Parathyroid adenoma (tissue), 2 donors: ENCODE results near the gene CD8B2.
"Not testable (repeated sequence)": the region's sequence is repeated elsewhere in the genome, so short reads cannot be mapped to it uniquely, and the experiment has no call there.

Source experiments
- H2AFZ ChIP-seq: fragments of 300-600 bp; sonication (generic); one replicate; pipeline ENCODE4 v1.7.0; 2017; ENCODE audit warnings: antibody characterized with exemption, mild to moderate bottlenecking
- H3K27ac ChIP-seq: fragments of 300-600 bp; sonication (generic); one replicate; pipeline ENCODE4 v1.7.0; 2017
- H3K27me3 ChIP-seq: fragments of 300-600 bp; sonication (generic); one replicate; pipeline ENCODE4 v1.7.0; 2017; ENCODE audit warnings: low read length; ENCODE audit not compliant: control insufficient read depth, insufficient read depth
- H3K36me3 ChIP-seq: fragments of 300-600 bp; sonication (generic); one replicate; pipeline ENCODE4 v1.7.0; 2017; ENCODE audit warnings: low read length; ENCODE audit not compliant: control insufficient read depth, insufficient read depth
- H3K4me1 ChIP-seq: fragments of 300-600 bp; sonication (generic); one replicate; pipeline ENCODE4 v1.7.0; 2017; ENCODE audit warnings: control low read depth
- H3K4me2 ChIP-seq: fragments of 300-600 bp; sonication (generic); one replicate; pipeline ENCODE4 v1.7.0; 2017; ENCODE audit warnings: low read length
- H3K4me3 ChIP-seq: fragments of 300-600 bp; sonication (generic); one replicate; pipeline ENCODE4 v1.7.0; 2017; ENCODE audit warnings: low read depth, low read length
- H3K79me2 ChIP-seq: fragments of 300-600 bp; sonication (generic); one replicate; pipeline ENCODE4 v1.7.0; 2017; ENCODE audit warnings: control low read depth
- H3K9ac ChIP-seq: fragments of 300-600 bp; sonication (generic); one replicate; pipeline ENCODE4 v1.7.0; 2017; ENCODE audit warnings: mild to moderate bottlenecking
- H3K9me3 ChIP-seq: fragments of 300-600 bp; sonication (generic); one replicate; pipeline ENCODE4 v1.7.0; 2017; ENCODE audit warnings: low read length; ENCODE audit not compliant: control insufficient read depth
- donor health status: primary hyperparathyroidism.

The CD8B2 gene

GRCh38 chr2:106492913-106493312 lies 5.7 kb downstream of the CD8B2 start:
- H2AFZ ChIP-seq, H3K4me3 ChIP-seq, H3K4me1 ChIP-seq, H3K9ac ChIP-seq, H3K4me2 ChIP-seq, H3K27ac ChIP-seq, H3K36me3 ChIP-seq, H3K27me3 ChIP-seq, H3K9me3 ChIP-seq, H3K79me2 ChIP-seq: not testable (repeated sequence)

- H3K4me3 ChIP-seq, H3K4me1 ChIP-seq, H3K27ac ChIP-seq, H2AFZ ChIP-seq, H3K36me3 ChIP-seq, H3K27me3 ChIP-seq, H3K9ac ChIP-seq, H3K9me3 ChIP-seq, H3K4me2 ChIP-seq, H3K79me2 ChIP-seq: not testable (repeated sequence)
Measured at GRCh38 chr2:106498549-106498948, 11.4 kb downstream of the CD8B2 start.

- H2AFZ ChIP-seq, H3K9me3 ChIP-seq, H3K4me1 ChIP-seq, H3K4me3 ChIP-seq, H3K4me2 ChIP-seq, H3K36me3 ChIP-seq, H3K79me2 ChIP-seq, H3K9ac ChIP-seq, H3K27ac ChIP-seq, H3K27me3 ChIP-seq: not testable (repeated sequence)
Measured at GRCh38 chr2:106500350-106500749, 13.2 kb downstream of the CD8B2 start.

GRCh38 chr2:106502351-106502750 lies 15.2 kb downstream of the CD8B2 start:
- not testable (repeated sequence) for H2AFZ ChIP-seq, H3K27me3 ChIP-seq, H3K27ac ChIP-seq, H3K9ac ChIP-seq, H3K9me3 ChIP-seq, H3K36me3 ChIP-seq, H3K79me2 ChIP-seq, H3K4me2 ChIP-seq, H3K4me3 ChIP-seq, H3K4me1 ChIP-seq

GRCh38 chr2:106504192-106504591 lies 17.0 kb downstream of the CD8B2 start:
- H3K27me3 ChIP-seq, H3K9me3 ChIP-seq, H3K27ac ChIP-seq, H3K4me2 ChIP-seq, H3K79me2 ChIP-seq, H2AFZ ChIP-seq, H3K36me3 ChIP-seq, H3K9ac ChIP-seq, H3K4me1 ChIP-seq, H3K4me3 ChIP-seq: not testable (repeated sequence)

- H3K4me3 ChIP-seq, H3K36me3 ChIP-seq, H2AFZ ChIP-seq, H3K27ac ChIP-seq, H3K4me1 ChIP-seq, H3K9me3 ChIP-seq, H3K79me2 ChIP-seq, H3K9ac ChIP-seq, H3K4me2 ChIP-seq, H3K27me3 ChIP-seq: not testable (repeated sequence)
Measured at GRCh38 chr2:106504787-106505186, 17.6 kb downstream of the CD8B2 start.

- H2AFZ ChIP-seq = not testable (repeated sequence)
Measured at GRCh38 chr2:106506002-106506687, 19.0 kb downstream of the CD8B2 start.

GRCh38 chr2:106508660-106509373 lies 21.7 kb downstream of the CD8B2 start:
- not testable (repeated sequence) for H3K27ac ChIP-seq, H3K79me2 ChIP-seq, H2AFZ ChIP-seq

More at GRCh38 chr2:106506002-106506687, 19.0 kb downstream of the CD8B2 start:
- not testable (repeated sequence) for H3K9me3 ChIP-seq, H3K36me3 ChIP-seq, H3K27me3 ChIP-seq, H3K79me2 ChIP-seq, H3K27ac ChIP-seq, H3K4me2 ChIP-seq, H3K4me3 ChIP-seq, H3K4me1 ChIP-seq, H3K9ac ChIP-seq

GRCh38 chr2:106509374-106509770 lies 22.2 kb downstream of the CD8B2 start:
- not testable (repeated sequence) for H3K79me2 ChIP-seq, H3K9me3 ChIP-seq, H3K4me1 ChIP-seq, H3K27ac ChIP-seq, H3K36me3 ChIP-seq, H3K9ac ChIP-seq, H2AFZ ChIP-seq, H3K27me3 ChIP-seq, H3K4me3 ChIP-seq, H3K4me2 ChIP-seq

More at GRCh38 chr2:106508660-106509373, 21.7 kb downstream of the CD8B2 start:
- H3K4me2 ChIP-seq, H3K9ac ChIP-seq, H3K36me3 ChIP-seq, H3K4me3 ChIP-seq, H3K9me3 ChIP-seq, H3K27me3 ChIP-seq, H3K4me1 ChIP-seq: not testable (repeated sequence)

GRCh38 chr2:106510791-106511190 lies 23.6 kb downstream of the CD8B2 start:
- H3K9ac ChIP-seq, H3K27ac ChIP-seq, H3K36me3 ChIP-seq, H3K9me3 ChIP-seq, H3K4me2 ChIP-seq, H3K79me2 ChIP-seq, H3K4me3 ChIP-seq, H3K4me1 ChIP-seq, H2AFZ ChIP-seq, H3K27me3 ChIP-seq: not testable (repeated sequence)

GRCh38 chr2:106511476-106511901 lies 24.3 kb downstream of the CD8B2 start:
- not testable (repeated sequence) for H3K9me3 ChIP-seq, H3K36me3 ChIP-seq, H3K4me3 ChIP-seq, H3K9ac ChIP-seq, H3K27me3 ChIP-seq, H3K27ac ChIP-seq, H3K79me2 ChIP-seq, H3K4me2 ChIP-seq, H2AFZ ChIP-seq, H3K4me1 ChIP-seq
